Ishikawa (cell line): ENCODE measurements around the gene C1QTNF4.

Source experiments
- EGR1 ChIP-seq: IDR thresholded peaks from 2 replicates; pipeline ENCODE4 v1.6.1; 2012
- EP300 ChIP-seq: IDR thresholded peaks from 2 replicates; pipeline ENCODE4 v1.6.1; 2012; ENCODE audit warnings: borderline replicate concordance
- MAX ChIP-seq: IDR thresholded peaks from 2 replicates; pipeline ENCODE4 v1.6.1; 2012
- ZBTB7A ChIP-seq: IDR thresholded peaks from 2 replicates; pipeline ENCODE4 v1.6.1; 2012; ENCODE audit warnings: low read depth

GRCh38 chr11:47539681-47540039 lies 54.6 kb downstream of the C1QTNF4 start:
- TF ChIP-seq ZBTB7A = no peak
- no peak for TF ChIP-seq EP300
- TF ChIP-seq MAX = no peak
- TF ChIP-seq EGR1 = no peak
